ENCODE measurements around the gene FILIP1L. TPM values are rescaled to one million over a fixed set of nuclear protein-coding genes. Genes with fewer than 3 reads are reported as not detected.
A peak's percentile ranks its signal among the peaks of the same experiment; 100 is the strongest.

Gene FILIP1L
- total and polyA plus RNA-seq, 2 of the 4 experiments (the other 2 are of a cell fraction), result 11.5 to 19.9 TPM

DNA sequence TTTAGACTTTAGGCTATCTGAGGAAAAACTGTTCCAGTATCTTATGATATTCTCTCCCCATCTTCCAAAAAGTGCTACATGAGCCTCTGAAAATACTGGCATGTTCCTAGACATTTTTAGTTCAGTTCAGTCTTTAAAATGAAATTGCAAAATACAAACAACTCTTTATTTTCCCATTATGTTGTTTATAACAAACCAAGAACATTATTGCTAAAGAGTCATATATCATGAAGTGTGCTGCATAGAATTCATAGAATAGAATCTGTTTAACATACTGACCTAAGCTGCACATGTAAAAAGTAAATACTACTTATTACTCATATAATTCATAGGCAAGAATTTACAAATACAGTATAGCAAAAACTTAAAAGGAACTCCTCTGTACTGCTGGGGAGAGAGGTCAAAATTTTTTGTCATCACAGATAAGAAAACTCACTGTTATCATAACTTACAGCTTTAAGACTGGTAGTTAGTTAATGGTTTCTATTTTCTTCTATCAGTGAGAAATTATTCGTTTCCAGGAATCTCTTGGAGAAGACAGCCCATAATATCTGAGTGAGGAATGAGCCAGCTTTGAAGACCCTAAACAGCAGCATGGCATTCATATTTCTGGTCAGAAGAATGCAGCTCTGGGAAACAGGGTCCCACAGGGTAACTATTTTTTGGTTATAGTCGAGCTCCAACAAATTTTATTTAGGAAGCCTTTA is 32.2 kb downstream of the FILIP1L start:
- peaks cover 10% of the 10 kb centered on the region for H3K4me1 ChIP-seq (ENCODE audit: control insufficient read depth, insufficient read depth, low read length)
- H3K9me1 ChIP-seq (ENCODE audit: insufficient read depth, low read length), result peaks cover under 1% of the 10 kb centered on the region; the same call in 1 of the 2 replicates
- H4K5ac ChIP-seq (ENCODE audit: low read depth, low read length), result peak overlapping the region; percentile 79
- peak overlapping the region; percentile 73; the same call in 1 of the 2 replicates for H3K23ac ChIP-seq (ENCODE audit: low read depth, low read length)
- H3K4me2 ChIP-seq (ENCODE audit: low read depth, low read length), result no peak overlapping the region
- no peak overlapping the region for H2AK5ac ChIP-seq (ENCODE audit: low read depth, low read length)
- intact Hi-C loops (cut with micrococcal nuclease), result loop anchor here (5.0 kb wide), 1 partner anchor 315 kb away; no protein-coding TSS in a partner anchor
- peak overlapping the region; percentile 65 for H2BK5ac ChIP-seq (ENCODE audit: low read depth, low read length, poor library complexity, severe bottlenecking)
- H3K56ac ChIP-seq (ENCODE audit: extremely low read depth, insufficient read depth, low read length), result no peak overlapping the region
- H4K20me1 ChIP-seq (ENCODE audit: insufficient read depth, low read length), result no peaks in the 10 kb centered on the region
- H3K4ac ChIP-seq (ENCODE audit: low read depth, low read length), result peak overlapping the region; percentile 64; the same call in 1 of the 2 replicates
- no peaks in the 10 kb centered on the region for H3K9me3 ChIP-seq (ENCODE audit: control insufficient read depth, insufficient read depth, low read length)
- no peak overlapping the region for H2AK9ac ChIP-seq (replicated peaks; ENCODE audit: low read depth, low read length, poor library complexity)
- peak overlapping the region; percentile 98 for H3K18ac ChIP-seq (ENCODE audit: low read depth, low read length)
- no CpG with 5 or more reads among the region's 2 CpGs for WGBS, 2 experiments (ENCODE audit: extremely low coverage in 2 of 2, insufficient read length in 1 of 2)
- peak overlapping the region; percentile 45 for H2BK120ac ChIP-seq (ENCODE audit: low read depth, low read length)
- no peaks in the 10 kb centered on the region for H3K36me3 ChIP-seq (ENCODE audit: control insufficient read depth, insufficient read depth, low read length)
- peak overlapping the region; percentile 84 for H4K91ac ChIP-seq (ENCODE audit: insufficient read depth, low read depth, low read length)
- no peak overlapping the region for H4K8ac ChIP-seq (ENCODE audit: low read depth in 2 of 2, low read length in 2 of 2)
- ChIA-PET POLR2A (ENCODE audit: unreplicated experiment) (interaction anchor here (1.4 kb wide), 1 partner anchor 8 kb away, joined by 4 read pairs; no protein-coding TSS in a partner anchor), CTCF (interaction anchor here (0.6 to 1.1 kb wide), 2 partner anchors 61 to 105 kb away, joined by 3 to 4 read pairs; no protein-coding TSS in a partner anchor)
- no peaks in the 10 kb centered on the region for H3K27me3 ChIP-seq (ENCODE audit: control insufficient read depth, insufficient read depth, low read length)
- H3K4me3 ChIP-seq (ENCODE audit: insufficient read depth, low read depth, low read length), result no peak overlapping the region
- H3K27ac ChIP-seq (ENCODE audit: insufficient read depth, low read length), result peak overlapping the region; percentile 90; the same call in 1 of the 2 replicates
- dilution Hi-C loops (cut with HindIII; ENCODE audit: low sequenced_read_pairs, unreplicated experiment), result no loop called here
- no peak overlapping the region for H3K9ac ChIP-seq (ENCODE audit: low read depth, low read length)
- ATAC-seq (ENCODE audit: low read depth) (peak; percentile 64), DNase-seq (no peak)
- in situ Hi-C loops (cut with MboI; ENCODE audit: low sequenced_read_pairs), result no loop called here
- peak overlapping the region; percentile 62 for H3K14ac ChIP-seq (replicated peaks; ENCODE audit: low read depth, low read length)
- H3K79me1 ChIP-seq (ENCODE audit: low read depth in 1 of 2, low read length in 2 of 2), result no peaks in the 10 kb centered on the region
- peak overlapping the region; percentile 41; the same call in 1 of the 2 replicates for H2BK20ac ChIP-seq (ENCODE audit: low read depth, low read length)
- no peak overlapping the region for H2BK15ac ChIP-seq (ENCODE audit: low read depth, low read length)
- no TSS peak for BruUV-seq (replicated peaks)
- no peak overlapping the region for H2AFZ ChIP-seq (replicated peaks; ENCODE audit: low read length, poor library complexity)
- no peak for TF ChIP-seq NFE2L2 (IDR thresholded peaks at IDR 0.05; ENCODE audit: low read depth, low read length)

Data from IMR-90 (cell line).